GM21526 (cell line): Measurements from ENCODE around the gene CYB5A.
"Not testable (repeated sequence)": the region's sequence is repeated elsewhere in the genome, so short reads cannot be mapped to it uniquely, and the experiment has no call there.

Experiments used
- ATAC-seq: cut with Tn5 transposase; IDR thresholded peaks from one replicate; pipeline ENCODE4 v1.9.1; 2021; ENCODE audit warnings: moderate library complexity; ENCODE audit not compliant: unreplicated experiment, low FRiP score

CYB5A gene

GRCh38 chr18:74299746-74300145 lies 8.0 kb upstream of the CYB5A start:
- no peak for ATAC-seq

- no peak for ATAC-seq
Measured at GRCh38 chr18:74299162-74299561, 7.4 kb upstream of the CYB5A start.

DNA sequence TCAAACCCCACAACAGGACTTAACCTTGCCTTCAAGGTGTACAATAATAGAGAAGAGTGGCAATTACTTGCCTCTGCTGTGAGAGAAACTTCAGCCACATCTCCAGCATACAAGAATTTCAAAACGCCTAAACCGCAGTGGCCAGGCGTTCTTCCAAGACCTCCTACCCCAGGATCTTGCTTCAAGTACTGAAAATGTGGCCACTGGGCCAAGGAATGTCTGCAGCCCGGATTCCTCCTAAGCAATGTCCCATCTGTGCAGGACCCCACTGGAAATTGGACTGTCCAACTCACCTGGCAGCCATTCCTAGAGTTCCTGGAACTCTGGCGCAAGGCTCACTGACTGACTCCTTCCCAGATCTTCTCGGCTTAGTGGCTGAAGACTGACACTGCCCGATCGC lies 2.8 kb upstream of the CYB5A start:
- ATAC-seq, result no peak

GRCh38 chr18:74292982-74293381 lies 1.2 kb upstream of the CYB5A start:
- not testable (repeated sequence) for ATAC-seq

GRCh38 chr18:74292541-74292858 lies 737 bp upstream of the CYB5A start:
- ATAC-seq, result no peak

DNA sequence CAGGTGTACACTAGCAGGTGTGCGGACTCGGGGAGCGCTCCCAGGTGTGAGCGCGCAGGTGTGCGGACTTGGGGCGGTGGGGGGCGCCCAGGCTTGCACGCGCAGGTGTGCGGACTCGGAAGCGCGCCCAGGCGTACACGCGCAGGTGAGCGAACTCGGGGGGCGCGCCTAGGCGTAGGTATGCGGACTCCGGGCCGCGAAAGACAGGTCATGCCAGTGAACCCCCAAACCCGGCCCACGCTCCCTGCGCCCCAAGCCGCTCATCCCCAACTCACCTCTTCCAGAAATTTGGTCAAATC lies 342 bp downstream of the CYB5A start:
- peak; percentile 1 for ATAC-seq

- ATAC-seq, result no peak
Measured at GRCh38 chr18:74290794-74291471, 830 bp downstream of the CYB5A start.

DNA sequence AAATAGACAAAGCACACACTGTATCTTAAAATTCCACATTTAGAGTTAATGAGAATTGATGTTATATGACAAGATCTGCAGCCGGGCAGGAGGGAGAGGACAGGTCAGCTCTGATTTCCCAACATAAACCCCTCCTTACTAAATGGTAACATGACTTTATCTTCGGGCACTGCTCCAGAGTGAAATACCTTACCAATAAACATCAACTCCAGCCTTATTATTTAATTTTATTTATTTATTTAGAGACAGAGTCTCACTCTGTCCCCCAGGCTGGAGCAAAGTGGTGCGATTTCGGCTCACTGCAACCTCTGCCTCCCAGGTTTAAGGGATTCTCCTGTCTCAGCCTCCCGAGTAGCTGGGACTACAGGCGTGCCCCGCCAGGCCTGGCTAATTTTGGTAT lies 1.7 kb downstream of the CYB5A start:
- ATAC-seq, result no peak

- no peak for ATAC-seq
Measured at GRCh38 chr18:74289137-74289536, 2.6 kb downstream of the CYB5A start.

DNA sequence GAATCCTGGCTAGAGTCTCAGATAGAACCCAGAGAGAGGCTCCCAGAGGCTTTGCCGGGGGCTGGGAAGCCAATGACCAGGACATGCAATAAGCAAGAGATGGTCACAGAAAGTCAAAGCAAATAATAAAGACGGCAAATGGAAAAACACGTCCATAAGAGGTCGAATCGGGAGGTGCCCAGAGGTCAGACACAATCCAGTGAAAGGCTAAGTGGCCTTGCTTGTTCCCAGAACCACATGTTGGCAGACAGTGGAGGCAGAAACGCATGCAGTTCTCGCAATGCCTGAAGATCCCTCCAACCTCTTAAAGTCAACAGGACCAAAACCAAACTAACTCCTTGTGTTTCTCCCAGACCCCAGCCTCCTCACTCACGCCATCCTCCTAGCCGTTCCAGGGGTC lies 3.0 kb downstream of the CYB5A start:
- ATAC-seq, result no peak

GRCh38 chr18:74288041-74288440 lies 3.7 kb downstream of the CYB5A start:
- ATAC-seq, result no peak

GRCh38 chr18:74286856-74287255 lies 4.9 kb downstream of the CYB5A start:
- ATAC-seq, result no peak

DNA sequence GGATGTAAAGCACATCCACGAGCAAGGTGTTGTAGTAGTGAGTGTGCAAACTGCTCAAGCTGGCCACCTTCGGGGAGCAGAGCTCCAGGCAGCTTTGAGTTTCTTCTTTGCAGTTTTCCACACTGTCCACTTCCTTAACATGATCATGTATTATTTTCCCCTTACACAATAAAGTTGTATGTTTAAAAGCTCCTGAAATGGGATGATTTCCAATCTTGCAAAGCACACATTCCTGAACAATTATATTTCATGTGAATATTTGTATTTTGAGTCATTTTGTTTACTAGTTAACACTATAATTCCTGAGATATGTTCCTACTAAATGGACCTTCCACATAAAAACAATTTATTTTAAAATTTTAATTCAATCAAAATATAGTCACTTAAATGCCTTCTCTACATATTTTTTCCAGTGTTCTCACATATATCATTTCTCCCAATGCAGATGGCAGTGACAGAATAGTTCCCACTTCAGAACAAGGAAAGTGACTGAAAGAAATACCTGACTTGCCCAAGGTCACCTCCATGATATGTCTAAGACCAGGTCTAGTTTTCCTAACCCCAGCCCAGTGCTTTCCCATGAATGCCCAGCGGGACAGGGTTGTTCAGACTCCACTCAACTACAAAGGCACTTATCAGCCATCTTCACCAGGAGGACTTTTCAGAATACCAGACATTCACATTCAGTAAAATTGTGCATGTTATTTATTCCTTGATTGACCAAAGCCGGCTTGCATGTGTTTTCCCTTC lies 5.5 kb downstream of the CYB5A start:
- ATAC-seq, result no peak

DNA sequence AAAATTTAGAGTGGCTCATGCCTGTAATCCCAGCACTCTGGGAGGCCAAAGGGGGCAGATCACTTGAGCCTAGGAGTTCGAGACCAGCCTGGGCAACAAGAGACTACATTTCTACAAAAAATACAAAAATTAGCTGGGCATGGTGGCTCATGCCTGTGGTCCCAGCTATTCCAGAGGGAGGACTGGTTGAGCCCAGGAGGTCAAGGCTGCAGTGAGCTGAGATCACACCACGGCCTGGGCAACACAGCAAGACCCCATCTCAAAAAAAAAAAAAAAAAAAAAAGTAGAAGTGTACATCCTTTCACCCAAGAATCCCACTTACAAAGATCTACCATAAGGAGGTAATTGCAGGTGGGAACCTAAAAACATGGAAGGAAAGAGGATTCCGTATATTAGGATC lies 6.2 kb downstream of the CYB5A start:
- not testable (repeated sequence) for ATAC-seq

DNA sequence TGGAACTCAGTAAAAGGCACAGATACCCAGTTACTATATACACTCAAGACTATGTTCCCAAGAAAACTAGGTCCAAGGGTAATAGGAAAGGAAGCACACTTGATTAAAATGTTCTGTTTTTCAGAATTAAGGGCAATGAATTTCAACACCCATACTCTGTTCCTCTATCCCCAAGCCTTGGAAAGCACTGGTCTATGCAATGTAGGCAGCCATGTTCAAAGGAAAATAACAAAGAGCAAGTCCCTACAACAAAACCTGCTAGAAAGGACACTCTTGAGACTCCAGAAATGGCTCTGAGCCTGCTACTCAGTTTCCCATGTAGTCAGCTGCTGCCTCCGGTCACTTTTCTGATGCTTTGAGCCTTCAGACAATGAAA lies 6.8 kb downstream of the CYB5A start:
- no peak for ATAC-seq

GRCh38 chr18:74284191-74284979 lies 7.4 kb downstream of the CYB5A start:
- no peak for ATAC-seq

DNA sequence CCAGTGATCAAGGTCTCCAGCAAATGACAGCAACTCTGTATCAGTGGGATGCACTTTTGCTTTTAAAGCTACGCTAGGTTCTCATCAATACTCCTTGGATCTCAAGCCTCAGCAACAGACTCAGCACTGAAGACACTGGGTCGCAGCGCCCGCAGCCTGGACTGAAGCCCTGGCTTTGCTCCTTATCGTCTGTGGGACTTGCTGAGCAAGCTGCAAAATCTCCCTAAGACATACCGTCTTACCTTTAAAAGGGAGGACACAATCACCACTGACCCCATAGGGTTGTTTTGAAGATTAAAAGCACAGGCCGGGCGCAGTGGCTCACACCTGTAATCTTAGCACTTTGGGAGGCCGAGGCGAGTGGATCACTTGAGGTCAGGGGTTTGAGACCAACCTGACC lies 8.1 kb downstream of the CYB5A start:
- ATAC-seq, result no peak

- no peak for ATAC-seq
Measured at GRCh38 chr18:74282755-74283554, 8.8 kb downstream of the CYB5A start.

DNA sequence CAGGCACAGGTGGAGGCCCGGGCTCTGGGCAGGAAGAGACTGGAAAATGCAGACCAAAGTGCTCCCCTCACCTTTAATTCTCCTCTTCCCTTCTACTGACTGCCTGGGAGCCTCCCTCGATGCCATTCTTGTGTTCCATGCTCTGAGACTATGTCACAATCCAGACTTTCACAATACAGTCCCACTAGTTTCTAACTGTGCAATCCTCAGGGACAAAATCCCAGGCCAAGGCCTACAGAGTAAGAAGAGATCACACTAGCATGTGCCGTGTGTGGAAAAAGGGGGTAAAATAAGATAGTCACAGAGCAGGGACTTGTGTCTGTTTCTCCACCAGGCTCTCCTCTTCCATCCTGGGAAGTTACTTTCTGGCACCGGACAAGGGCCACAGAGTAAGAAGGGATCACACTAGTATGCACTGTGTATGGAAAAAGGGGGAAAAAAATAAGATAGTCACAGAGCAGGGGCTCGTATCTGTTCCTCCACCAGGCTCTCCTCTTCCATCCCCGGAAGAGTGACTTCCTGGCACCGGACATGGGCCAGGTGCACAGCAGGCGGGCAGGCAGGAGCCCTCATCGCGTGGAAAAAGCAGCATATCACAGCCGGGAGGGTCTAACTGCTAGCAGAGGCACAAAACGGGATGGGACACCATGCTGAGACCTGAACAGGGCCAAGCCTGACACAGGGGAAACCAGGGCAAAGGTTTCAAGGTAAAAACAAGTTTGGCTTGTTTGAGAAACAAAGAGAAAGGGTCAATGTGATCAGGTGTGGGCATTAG lies 9.6 kb downstream of the CYB5A start:
- no peak for ATAC-seq
